ENCODE results near the gene MEF2D. TPM values are rescaled to one million over a fixed set of nuclear protein-coding genes. Genes with fewer than 3 reads are reported as not detected.

Gene MEF2D
- 10.7 and 11.6 TPM in 2 replicates for total RNA-seq

DNA sequence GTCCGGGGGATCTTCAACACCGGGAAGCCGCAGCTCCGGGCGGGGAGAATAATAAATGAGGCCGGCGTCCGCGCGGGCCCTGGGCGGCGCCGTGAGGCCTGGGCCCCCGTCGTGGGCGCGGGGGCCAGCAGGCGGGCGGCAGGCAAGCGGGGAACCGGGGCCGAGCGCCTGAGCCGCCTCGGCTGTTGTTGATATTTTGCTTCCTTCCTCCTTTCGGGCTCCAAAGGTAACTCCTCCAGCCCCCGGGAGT, at the start of gene MEF2D:
Gene MEF2D, minus strand, starts transcription at position 233 of the 250 bp plus-strand sequence. CDS start 17,483 bp downstream, outside the sequence.
- no peak for DNase-seq

- DNase-seq = no peak
Measured at GRCh38 chr1:156550346-156550745, 49.8 kb upstream of the MEF2D start.

DNA sequence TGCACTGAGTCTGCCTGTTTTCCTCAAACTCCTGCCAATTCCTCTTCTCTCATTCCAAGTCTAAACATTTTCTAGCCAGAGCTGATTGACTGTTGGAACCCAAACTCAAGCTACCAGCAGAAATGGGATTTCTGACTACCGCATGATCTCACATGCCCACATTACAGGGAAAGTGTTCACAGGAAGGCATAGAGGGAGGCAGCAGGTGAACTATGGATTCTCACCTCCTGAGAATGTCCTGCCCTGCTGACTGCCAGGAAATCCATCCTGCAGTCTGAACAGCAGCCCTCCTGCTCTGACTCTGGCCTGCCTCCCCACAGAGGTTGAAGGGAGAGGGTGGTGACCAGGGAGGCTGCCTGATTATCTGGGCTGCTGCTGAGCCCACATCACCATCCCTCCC, 49.3 kb upstream of the MEF2D start:
- DNase-seq = no peak

DNA sequence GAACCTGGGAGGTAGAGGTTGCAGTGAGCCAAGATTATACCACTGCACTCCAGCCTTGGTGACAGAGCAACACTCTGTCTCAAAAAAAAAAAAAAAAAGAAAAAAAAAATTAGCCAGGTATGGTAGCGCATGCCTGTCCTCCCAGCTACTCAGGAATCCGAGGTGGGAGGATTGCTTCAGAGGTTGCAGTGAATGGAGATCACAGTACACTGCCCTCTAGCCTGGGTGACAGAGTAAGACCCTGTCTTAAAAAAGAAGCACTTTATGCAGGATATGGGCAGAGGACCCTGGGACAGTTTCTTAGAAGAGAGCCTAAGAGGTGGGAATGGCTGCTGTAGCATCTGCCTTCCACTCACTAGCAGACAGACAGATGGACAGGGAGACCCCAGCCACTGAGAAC, 48.8 kb upstream of the MEF2D start:
- DNase-seq = no peak

GRCh38 chr1:156547982-156548381, 47.4 kb upstream of the MEF2D start:
- DNase-seq = no peak

DNA sequence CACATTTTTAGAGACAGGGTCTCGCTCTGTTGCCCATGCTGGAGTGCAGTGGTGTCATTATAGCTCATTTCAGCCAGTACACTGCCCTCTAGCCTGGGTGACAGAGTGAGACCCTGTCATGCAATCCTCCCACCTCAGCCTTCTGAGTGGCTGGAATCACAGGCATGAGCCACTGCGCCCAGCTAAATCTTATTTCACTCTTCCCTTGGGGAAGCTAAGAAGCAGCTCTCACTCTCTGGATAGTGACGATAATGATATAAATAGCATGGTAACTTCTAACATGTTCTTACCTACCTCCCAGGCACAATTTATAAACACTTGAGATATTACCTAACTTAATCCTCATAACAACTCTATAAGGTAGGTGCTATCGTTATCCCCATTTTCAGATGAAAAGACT, 46.9 kb upstream of the MEF2D start:
- DNase-seq = no peak

GRCh38 chr1:156546267-156546666, 45.7 kb upstream of the MEF2D start:
- DNase-seq = no peak

DNA sequence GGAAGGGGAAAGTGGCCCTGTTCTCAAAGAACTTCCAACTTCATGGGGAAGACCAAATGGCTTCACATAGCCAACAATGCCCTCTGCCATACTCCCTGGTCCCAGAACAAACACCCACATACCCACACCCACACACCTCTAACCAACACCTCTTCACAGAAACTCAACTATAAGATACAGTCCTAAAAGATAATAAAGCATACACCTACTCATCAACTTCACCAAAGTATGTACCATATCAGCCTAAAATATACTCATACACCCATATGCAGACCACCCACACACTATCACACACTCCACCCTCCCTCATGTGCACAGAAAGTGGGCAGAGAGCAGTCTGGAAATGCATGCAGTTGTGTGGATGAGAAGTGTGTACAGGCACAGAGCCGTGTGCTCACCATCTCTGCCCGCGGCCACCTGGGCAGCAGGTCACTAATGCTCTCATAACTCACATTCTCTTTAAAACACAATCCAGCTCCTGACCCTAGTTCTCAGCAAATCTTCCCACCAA, 44.1 kb upstream of the MEF2D start:
- no peak for DNase-seq

DNA sequence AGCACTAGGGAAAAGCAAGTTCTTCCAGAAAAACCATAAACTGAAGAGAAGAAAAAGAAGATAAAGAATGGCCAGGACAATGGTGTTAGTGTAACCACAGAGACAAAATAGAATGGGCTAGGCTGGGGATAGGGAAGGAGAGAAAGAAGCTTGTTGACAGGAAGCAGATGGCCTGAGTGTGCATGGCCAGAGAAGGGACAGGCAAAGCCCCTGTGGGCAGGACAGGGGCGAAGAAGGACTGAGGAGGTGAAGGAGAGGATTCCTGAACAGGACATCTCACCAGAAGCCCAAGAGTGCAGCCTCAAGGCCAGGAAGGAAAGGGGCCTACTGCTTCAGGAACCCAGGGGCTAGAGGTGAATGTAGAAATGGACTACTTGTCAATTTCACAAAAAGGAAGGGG, 42.5 kb upstream of the MEF2D start:
- DNase-seq = peak; percentile 25

DNA sequence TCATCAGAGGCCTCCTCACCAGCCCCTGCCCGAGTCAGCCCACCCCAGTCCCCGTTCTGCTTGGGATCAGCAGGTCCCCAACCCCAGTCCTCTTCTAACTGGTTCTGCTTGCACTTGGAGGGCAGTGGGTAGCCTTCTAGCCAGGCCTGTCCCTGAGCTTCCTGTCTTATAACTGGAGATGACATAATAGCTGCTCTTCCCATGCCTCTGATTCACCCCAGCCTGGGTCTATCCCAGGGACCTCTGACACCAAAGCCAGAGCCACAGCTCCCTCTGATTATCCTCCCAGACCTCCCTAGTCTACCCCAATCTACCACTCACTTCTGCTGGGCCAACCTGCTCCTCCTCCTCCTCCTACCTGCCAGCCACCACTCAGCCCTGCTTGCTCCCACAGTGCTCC, 40.4 kb upstream of the MEF2D start:
- DNase-seq = peak; percentile 7

DNA sequence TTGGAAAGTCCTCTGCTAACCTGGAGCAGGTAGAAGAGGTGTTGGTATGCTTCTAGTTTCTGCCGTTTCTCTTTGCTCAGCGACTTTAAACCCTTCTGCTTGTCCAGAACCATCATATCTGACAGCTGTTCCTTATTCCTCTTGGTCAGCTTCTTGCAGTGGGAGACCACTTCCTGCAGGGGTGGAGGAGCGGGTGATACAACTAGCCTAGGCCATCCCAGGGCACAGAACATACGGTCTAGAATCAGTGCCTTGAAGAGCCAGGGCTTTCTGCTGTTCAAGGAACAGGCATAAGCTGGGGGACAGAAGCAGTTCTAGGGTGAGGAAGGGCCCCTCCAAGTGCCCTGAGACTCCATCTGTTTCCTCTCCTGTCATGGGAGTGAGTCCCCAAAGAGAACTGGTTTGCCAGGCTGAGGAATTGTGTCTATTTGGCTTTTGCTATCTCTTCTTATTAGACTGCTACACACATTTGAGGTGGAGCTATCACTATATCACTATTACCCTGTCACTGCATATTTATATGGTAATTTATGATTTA, 39.3 kb upstream of the MEF2D start:
- no peak for DNase-seq

- DNase-seq = no peak
Measured at GRCh38 chr1:156538711-156539440, 38.3 kb upstream of the MEF2D start.

GRCh38 chr1:156537027-156537426, 36.5 kb upstream of the MEF2D start:
- no peak for DNase-seq

DNA sequence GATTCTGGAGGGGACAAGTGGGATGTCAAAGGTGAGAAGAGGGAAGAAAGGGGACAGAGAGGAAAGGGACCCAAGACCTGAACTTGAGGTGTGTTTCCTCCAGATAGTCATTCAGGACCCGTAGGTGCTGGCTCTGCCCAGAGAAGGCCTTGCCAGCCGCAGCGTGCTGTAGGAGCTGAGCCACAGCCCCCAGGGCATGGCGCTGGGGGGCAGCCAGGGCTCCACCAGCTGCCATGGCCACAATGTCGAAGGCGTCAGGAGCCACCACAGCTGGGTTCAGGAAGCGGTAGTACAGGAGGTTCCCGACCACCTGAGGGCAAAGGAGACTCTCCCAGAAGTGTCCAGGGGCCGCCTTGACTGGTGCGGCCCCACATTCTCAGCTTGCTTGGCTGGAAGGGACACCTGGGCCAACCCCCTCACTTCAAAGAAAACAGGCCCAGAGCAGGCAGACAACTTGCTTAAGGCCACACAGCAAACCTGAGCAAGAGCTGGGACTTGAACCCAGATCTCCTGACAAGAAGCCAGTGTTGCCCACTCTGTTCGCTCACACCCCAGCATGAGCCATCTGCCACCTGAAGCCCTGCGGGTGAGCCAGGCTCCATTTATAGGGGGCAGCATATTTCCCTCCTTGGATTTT, 34.0 kb upstream of the MEF2D start:
- no peak for DNase-seq

DNA sequence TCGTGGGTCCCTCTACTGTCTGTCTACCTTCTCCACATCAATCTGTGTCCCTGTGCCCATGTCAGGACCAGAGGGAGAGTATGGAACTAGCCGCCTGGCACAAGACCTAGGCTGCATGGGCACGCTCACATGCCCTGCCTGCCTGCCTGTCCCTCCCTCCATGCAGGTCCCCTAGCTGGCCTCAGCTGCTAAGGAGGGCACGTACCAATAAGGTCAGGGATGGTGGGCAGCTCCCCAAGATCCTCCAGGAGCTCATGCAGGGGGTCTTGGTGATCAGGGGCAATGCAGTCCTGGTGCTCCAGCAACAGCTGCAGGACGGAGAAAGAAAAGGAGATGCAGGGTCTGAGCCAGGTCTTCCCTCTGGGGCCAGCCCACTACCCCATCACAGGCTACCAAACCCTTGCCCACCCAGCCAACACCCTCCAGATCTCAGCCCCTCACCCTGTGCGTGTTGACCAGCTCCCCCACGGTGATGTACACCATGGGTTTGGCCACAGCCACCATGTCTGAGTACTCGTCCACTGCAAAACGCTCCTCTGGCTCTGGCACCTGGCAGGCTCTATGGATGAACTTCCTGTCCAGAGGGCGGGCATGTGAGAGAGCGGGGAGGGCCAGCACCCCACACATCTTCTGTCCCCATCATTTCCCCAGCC, 33.1 kb upstream of the MEF2D start:
- no peak for DNase-seq

- no peak for DNase-seq
Measured at GRCh38 chr1:156532374-156532773, 31.8 kb upstream of the MEF2D start.

GRCh38 chr1:156530006-156530405, 29.4 kb upstream of the MEF2D start:
- DNase-seq = no peak

- no peak for DNase-seq
Measured at GRCh38 chr1:156528875-156529425, 28.4 kb upstream of the MEF2D start.

DNA sequence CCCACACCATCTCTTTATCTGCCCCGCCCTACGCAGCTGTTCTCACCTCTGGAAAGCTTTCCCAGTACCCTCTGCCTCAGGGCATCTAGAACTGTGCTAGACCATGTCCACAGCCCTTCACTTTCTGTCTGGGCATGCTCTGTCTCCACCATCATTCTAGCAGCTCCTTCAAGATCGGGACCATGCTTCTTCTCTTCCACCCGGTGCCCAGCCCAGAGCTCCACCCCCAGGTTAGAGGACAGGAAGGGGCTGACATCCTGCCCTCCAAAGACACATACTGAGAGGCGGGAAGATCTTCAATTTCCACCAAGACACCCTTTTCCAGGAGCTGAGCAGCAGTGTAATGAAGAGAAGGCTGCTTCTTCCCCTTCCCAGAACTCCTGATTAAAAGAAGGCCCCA, 27.7 kb upstream of the MEF2D start:
- no peak for DNase-seq

DNA sequence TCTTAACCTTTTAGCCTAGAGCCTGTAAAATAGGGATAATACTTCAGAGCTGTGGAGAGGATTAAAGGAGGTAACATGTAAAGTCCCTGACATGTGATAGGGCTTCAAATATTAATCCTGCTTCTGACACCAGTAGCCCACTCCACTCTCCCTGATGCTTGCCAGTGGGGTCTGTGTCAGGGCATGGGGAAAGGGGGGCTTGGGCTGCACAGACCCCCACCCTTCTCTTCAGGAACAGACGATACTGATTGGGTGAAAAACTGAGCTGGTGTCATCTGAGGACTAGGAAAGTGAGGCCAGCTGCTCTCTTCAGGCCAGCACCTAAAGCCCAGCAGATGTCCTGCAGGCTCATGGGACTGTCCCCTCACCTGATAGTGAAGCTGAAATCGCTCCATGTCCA, 27.0 kb upstream of the MEF2D start:
- no peak for DNase-seq

- DNase-seq = no peak
Measured at GRCh38 chr1:156525856-156526489, 25.4 kb upstream of the MEF2D start.

DNA sequence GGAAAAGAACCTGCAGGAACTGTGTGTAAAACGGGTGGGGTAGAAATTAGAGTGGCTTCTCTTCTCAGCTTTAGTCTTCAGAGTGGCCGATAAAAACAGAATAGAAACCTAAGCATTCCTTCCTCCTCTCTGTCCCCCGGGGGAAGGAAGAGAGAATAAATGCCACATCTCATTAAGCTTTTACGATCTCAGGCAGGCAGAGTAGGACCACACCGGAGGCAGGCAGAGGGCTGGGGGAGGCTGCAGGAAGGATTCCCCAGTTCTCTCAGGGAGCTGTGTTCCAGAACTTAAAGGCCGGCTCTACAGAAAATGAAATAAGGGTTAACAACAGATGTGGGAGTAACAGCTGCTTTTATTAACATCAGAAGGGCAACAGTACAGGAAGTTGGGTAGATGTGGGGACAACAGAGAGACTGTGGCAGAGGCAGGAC, 24.5 kb upstream of the MEF2D start:
- no peak for DNase-seq

DNA sequence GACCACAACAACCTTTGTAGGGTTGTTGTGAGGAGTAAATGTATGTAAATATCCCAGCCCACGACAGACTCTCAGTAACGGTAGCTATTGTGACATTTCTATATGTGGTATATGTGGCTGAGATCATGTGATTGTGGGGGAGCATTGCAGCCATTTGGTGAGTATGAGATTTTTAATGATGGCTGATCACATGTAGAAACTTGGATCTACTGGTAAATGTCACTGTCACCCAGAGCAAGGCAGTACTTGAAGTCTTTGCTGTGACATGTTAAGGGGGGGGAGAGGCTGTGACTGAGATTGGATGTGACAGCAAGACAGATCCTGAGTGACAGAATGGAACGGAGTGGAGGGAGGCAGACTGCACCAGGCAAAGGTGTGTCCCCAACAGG, 23.9 kb upstream of the MEF2D start:
- no peak for DNase-seq

All from dermis blood vessel endothelial cell (primary cell).